NAMALWA (cell line): ENCODE data around the gene IFNLR1.

Source experiments
- DNase-seq: peaks from one replicate; pipeline ENCODE4 v3.0.0-alpha.2; 2015; ENCODE audit warnings: low spot score

Gene IFNLR1

DNA sequence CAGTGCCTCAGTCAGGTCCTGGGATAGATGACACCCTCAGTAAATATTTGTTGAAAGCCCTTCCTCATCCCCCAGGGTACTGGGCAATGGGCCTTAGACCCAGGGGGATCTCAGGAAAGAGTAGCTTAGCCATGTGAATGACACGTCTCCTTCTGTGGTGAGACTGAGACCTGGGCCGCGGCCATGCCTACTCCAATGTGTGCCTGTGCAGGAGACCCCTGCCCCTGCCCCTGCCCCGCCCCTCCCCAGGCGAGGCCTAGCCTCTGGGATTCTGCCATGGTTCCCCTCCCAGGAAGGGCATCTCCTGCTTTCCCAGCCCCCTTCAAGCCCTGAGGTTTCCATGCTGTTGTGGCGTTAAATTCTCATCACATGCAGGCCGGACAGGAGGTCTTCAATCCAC, 82.2 kb downstream of the IFNLR1 start:
- DNase-seq = no peak
